HuH-7 (cell line): ENCODE data around the gene MCOLN1.
"Not testable (repeated sequence)": the region's sequence is repeated elsewhere in the genome, so short reads cannot be mapped to it uniquely, and the experiment has no call there.

ENCODE experiments used
- DNase-seq: peaks from one replicate; pipeline ENCODE4 v3.0.0; 2011; ENCODE audit warnings: low spot score

MCOLN1 gene

DNA sequence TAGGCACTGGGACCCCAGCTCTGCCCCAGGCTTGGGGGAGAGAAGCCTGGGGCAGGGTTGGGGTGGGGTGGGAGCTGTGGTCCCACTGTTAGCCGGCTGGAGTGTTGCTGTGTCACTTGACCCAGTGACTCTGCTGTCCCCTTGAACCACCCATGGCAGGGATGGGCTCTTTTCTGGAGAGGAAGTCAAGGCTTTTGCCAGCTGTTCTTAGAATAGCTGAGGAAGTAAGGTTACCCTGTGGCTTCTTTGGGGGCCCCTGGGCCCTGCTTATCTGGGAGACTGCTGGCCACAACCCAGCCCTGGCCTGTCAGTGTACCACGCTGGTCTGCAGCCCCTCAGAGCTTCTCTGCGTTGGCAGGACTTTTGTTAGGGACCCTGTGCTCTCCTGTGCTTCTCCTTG is 22.2 kb downstream of the MCOLN1 start:
- no peak for DNase-seq

DNA sequence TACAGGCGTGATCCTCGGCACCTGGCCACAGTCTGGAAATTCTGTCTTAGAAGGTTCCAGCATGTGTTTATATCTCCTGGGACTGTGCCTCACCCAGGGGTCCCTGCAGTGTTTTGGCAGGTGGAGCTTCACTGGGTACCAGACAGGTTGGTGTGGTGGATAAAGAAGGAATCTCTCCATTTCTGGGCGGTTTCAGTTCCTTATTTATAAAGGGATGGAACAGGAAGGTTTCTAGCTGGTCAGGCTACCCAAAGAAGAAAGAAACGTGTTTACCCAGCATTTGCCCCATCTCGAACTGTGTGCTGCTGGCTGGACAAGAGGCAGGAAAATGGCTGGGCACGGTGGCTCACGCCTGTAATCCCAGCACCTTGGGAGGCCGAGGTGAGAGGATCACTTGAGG is 22.9 kb downstream of the MCOLN1 start:
- no peak for DNase-seq

DNA sequence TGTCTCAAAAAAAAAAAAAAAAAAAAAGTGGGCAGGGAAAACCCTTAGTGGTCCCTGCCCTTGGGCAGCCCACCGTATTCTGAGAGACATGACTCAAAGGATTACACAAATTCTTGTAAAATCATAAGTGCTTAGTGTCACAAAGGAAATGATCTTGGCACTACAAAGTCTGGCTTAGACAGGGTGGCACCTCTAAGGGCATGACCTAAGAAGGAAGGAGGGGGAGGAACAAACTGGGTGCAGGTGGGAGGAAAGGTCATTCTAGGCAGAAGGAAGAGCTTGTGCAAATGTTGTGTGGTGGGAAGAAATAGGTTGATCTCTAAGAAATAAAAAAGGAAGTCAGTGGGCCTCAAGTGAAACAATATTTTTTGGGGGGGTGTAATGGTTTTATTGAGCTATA is 23.5 kb downstream of the MCOLN1 start:
- no peak for DNase-seq

GRCh38 chr19:7547159-7547558 is 24.7 kb downstream of the MCOLN1 start:
- no peak for DNase-seq

- DNase-seq, result no peak
Observed at GRCh38 chr19:7549429-7550148, 27.2 kb downstream of the MCOLN1 start.

DNA sequence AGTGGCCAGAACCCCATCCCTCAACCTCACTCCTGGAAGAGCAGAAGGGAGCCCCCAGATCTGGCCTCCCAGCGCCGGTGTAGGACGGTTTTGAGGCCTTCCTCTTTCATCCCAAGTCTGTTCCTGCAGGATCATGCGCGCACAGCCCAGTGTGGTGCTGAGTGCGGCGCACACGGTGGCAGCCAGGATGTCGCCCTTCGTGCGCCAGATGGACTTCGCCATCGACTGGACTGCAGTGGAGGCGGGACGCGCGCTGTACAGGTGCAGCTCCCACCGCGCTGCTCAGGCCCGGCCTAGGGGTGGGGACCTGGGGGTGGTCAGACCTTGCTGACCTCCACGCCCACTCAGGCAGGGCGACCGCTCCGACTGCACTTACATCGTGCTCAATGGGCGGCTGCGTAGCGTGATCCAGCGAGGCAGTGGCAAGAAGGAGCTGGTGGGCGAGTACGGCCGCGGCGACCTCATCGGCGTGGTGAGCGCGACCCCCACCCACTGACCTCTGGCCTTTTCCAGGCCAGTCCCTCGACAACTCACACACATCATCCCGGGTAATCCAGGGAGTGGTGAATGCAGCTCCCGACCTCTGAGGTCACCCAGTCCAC is 27.8 kb downstream of the MCOLN1 start:
- no peak for DNase-seq

GRCh38 chr19:7550987-7551761 is 28.8 kb downstream of the MCOLN1 start:
- DNase-seq, result peak; percentile 55

DNA sequence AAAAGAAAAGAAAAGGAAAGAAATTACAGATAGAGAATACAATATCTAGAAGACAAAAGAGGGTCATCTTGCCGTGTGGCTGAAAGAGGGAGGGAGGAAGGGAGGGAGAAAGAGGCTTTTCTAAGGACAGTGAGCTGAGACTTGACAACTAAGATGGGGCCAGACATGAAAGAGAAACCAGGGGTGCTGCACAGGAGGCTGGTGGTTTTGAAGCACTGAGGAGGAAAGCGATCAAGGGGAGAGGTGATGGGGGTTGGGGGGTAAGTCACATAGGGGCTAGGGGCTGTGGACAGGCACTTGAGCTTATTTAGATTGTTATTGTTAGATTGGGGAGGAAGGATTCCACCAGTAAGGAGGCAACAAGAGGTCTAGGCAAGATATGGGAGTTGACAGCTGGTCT is 30.4 kb downstream of the MCOLN1 start:
- no peak for DNase-seq

DNA sequence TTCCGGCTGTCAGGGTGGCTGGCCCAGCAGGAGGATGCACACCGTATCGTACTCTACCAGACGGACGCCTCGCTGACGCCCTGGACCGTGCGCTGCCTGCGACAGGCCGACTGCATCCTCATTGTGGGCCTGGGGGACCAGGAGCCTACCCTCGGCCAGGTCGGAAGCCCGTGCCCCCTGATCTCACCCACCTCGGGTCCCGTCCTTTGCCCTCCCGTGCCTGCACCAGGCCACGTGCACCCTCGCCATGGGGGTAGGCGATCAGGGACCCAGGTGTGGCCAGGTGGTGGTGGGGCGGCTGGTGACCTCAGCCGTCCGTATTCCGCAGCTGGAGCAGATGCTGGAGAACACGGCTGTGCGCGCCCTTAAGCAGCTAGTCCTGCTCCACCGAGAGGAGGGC is 32.1 kb downstream of the MCOLN1 start:
- no peak for DNase-seq

DNA sequence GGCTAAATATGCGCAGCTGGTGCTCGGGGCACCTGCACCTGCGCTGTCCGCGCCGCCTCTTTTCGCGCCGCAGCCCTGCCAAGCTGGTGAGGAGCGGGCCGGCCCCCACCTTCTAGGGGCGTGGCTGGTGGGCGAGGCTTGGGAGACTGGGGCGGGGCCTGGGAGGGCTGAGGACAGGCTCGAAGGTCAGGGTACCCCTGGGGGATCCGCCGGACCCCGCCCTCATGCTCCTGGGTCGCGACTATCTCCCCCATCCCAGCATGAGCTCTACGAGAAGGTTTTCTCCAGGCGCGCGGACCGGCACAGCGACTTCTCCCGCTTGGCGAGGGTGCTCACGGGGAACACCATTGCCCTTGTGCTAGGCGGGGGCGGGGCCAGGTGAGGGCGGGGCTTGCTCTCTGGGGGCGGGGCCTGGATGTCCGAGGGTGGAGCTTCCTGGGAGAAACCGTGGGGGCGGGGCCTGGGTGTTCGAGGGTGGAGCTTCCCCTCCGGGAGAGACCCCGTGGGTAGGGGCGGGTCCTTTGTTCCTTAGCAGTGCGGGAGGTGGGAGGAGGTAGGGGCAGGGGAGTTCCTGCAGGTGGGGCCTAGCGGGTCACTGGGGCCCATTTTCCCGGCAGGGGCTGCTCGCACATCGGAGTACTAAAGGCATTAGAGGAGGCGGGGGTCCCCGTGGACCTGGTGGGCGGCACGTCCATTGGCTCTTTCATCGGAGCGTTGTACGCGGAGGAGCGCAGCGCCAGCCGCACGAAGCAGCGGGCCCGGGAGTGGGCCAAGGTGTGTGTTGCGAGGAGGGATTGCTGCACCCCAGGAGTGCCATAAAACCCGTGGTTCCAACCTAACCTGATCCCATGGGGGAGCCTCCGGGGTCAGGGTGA is 32.8 kb downstream of the MCOLN1 start:
- DNase-seq, result no peak

- no peak for DNase-seq
Observed at GRCh38 chr19:7556696-7557315, 34.4 kb downstream of the MCOLN1 start.

DNA sequence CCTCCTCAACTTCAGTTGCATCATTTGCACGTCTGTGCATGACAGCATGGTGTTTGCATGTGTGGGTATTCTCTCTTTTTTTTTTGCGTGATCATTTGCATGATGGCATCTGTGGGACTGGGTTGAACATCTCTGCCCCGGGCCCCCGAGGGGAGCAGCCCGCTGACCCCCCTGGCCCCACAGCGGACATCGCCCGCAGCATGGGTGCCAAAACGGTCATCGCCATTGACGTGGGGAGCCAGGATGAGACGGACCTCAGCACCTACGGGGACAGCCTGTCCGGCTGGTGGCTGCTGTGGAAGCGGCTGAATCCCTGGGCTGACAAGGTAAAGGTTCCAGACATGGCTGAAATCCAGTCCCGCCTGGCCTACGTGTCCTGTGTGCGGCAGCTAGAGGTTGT is 36.2 kb downstream of the MCOLN1 start:
- DNase-seq, result no peak

DNA sequence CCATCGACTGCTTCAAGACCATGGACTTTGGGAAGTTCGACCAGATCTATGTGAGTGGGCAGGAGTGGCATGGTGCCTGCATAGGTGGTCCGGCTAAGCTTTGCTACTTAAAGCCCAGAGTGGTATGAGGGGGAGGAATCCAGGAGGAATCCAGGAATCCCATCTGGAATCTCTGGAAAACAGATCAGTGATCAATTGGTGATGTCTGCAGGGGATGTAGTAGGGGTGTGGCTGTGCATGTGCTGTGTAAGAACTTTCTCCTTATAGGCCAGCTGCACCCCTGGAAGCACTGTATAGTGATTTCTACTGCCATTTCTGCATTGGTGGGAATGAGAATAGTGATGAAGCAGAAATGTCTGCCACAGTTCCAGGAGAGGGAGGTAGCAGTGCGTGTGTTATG is 36.7 kb downstream of the MCOLN1 start:
- DNase-seq, result no peak

- DNase-seq, result no peak
Observed at GRCh38 chr19:7560255-7560654, 37.8 kb downstream of the MCOLN1 start.

GRCh38 chr19:7561325-7561724 is 38.9 kb downstream of the MCOLN1 start:
- no peak for DNase-seq

- DNase-seq, result no peak
Observed at GRCh38 chr19:7562646-7563393, 40.4 kb downstream of the MCOLN1 start.

DNA sequence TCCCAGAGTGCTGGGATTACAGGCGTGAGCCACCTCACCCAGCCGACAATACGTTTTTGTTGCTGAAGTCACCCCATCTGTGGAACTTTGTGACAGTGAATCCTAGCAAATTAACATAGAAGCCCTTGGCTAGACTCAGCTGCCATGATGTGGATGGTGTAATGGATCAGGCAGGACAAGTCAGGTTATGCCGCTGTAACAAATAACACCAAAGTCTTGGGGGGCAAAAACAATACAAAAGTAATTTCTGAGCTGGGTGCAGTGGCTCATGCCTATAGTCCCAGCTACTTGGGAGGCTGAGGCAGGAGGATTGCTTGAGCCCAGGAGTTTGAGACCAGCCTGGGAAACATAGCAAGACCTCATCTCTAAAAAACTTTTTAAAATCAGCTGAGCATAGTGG is 42.4 kb downstream of the MCOLN1 start:
- no peak for DNase-seq

- no peak for DNase-seq
Observed at GRCh38 chr19:7565332-7565731, 42.9 kb downstream of the MCOLN1 start.

DNA sequence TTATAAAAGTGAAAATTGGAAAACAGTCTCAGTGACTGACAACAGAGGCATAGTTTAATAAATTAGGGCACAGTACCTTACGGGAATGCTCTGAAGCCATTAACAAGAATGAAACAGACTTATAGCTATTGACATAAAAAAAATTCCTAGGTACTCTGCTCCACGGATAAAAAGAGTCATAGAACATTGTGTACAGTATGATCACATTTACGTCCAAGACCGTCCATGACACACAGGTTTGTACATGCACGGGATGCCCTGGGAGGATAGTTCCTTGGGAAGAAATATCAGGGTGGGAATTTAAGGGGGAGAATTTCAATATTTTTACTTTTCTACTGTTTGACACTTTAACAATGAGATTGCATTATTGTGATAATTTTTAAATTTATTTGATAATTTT is 48.3 kb downstream of the MCOLN1 start:
- DNase-seq, result no peak

GRCh38 chr19:7575434-7576040 is 53.1 kb downstream of the MCOLN1 start:
- no peak for DNase-seq

DNA sequence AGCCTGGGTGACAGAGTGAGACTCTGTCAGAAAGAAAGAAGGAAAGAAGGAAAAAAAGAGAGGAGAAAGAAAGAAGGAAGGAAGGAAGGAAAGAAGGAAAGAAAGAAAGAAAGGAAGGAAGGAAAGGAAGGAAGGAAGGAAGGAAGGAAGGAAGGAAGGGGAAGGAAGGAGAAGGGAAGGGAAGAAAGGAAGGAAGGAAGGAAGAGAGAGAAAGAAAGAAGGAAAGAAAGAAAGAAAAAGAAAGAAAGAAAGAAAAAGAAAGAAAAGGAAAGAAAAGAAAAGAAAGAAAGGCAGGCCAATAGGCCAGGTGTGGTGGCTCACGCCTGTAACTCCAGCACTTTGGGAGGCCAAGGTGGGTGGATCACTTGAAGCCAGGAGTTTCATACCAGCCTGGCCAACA is 55.0 kb downstream of the MCOLN1 start:
- not testable (repeated sequence) for DNase-seq
